GF-D8 (cell line): ENCODE results near the gene ALDOB.

Experiments used
- DNase-seq: peaks from one replicate; lab custom pipeline; 2025; lab: John Stamatoyannopoulos, UW

Gene ALDOB

DNA sequence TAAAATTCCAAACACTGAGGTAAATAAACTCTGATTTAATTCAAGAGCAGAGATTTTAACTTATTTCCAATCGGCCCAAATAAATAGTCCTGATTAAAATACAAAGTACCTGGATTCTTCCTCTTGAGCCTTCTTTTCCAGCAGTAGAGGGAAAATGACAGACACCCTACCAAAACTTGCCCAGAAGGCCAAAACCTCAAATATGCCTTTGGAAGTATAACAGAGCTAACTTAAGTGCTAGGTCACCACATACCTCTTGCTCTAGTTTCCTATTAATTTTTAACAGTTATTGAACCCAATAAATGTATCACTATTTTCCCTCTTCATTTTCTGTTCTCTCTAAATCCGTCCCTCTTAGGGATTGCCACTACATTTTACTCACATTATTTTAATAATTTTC, 52.2 kb downstream of the ALDOB start:
- no peak for DNase-seq

DNA sequence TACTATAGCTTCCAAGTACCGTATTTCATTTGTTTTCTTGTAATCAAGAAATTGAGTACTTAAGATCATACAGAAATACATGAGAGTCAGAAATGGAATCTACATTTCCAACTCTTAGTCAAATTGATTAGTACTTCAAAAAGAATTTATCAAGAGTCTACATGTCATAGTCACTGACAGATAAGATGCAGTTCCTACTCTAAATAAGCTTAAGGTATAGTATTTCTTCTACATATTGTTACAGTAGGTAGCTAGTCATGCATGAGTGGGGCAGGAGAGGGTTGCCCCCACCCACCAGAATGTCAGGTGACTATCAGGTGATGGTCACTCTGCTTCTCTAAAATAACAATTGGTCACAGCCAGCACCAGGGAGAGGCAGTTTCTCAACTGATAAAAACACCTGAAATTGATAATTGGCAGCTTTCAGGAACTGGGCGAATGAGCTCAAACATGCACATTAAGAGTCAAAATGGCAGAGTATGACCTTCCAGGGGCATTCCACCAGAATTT, 53.7 kb downstream of the ALDOB start:
- DNase-seq = no peak

GRCh38 chr9:101381118-101381517, 54.5 kb downstream of the ALDOB start:
- no peak for DNase-seq

DNA sequence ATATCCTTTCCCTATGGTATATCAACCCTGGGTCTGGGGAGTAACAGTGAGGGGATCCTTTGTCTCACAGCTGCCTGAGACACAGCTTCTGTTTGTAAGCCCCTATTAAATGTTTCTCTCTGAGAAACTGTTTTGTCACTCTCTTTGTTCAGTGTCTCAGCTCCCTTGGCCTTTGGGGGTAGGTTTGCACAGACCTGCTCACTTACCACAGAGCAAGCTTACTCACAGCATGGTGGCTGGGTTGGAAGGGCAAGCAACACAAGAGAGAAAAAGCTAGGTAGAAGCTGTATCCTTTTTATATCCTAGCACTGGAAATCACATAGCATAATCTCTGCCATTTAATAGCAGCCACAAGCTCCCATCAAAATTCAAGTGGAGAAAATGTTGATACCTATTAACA, 55.3 kb downstream of the ALDOB start:
- DNase-seq = no peak

DNA sequence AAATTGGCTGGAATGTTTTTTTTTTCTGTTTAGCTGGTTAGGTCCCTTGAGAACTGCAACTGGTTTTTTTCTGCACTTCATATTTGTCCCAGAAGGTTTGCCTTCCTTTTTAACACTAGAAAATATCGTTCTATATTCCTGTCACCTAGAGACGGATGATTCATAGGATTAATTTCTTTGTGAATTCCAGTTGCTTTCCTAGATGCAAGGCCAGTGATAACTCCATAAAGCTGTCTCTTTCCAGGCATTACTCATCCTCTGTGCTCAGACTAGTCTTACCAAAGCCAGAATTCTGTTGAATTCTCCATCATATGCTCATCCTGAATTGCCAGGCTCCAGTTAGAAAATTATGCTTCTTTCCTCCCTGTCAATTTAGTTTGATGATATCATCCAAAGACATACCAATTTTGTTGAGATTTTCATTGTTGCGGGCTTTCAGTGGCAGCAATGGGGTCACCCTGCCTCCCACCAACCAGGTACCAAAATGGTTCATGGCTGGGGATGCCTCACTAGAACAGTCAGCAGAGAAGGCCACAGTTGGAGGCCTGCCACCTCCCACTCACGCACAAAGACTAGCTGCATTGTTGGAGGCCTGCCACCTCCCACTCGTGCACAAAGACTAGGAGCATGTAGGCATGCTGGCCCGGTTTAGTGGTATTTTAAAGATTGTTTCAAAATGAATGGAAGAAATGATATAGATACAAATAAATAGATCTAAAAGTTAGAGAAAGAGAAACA, 59.3 kb downstream of the ALDOB start:
- no peak for DNase-seq

GRCh38 chr9:101375546-101375945, 60.0 kb downstream of the ALDOB start:
- no peak for DNase-seq

GRCh38 chr9:101372327-101373118, 63.1 kb downstream of the ALDOB start:
- DNase-seq = no peak

DNA sequence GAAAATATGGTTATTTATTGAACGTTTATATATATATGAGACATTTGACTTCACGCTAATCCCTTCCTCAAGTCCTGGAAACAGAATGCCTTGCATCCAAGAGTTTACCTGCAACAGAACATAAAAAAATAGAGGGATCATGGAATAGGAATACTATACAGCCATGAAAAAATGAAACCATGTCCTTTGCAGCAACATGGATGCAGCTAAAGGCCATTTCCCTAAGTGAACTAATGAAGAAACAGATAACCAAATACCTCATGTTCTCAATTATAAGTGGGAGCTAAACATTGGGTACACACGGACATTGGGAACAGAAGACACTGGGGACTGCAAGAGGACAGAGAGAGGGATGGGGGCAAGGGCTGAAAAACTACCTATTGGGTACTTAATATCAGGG, 63.8 kb downstream of the ALDOB start:
- no peak for DNase-seq
